OCI-LY7 (cell line): Measurements from ENCODE around the gene MYLIP. TPM values are rescaled to one million over a fixed set of nuclear protein-coding genes. Genes with fewer than 3 reads are reported as not detected.

Source experiments
- BruUV-seq: library from RNA; stranded (reverse); fragments of 400-500 nt; replicated peaks from 2 replicates; lab custom pipeline; 2021; lab: Mats Ljungman, UMichigan
- CTCF ChIA-PET: fragments of 300-600 bp; sonication (Branson Sonifier 250); formaldehyde crosslinking; loops from one replicate; lab custom pipeline; 2022; ENCODE audit warnings: antibody characterized with exemption; ENCODE audit not compliant: unreplicated experiment; lab: Charles Lee
- POLR2A ChIA-PET: fragments of 300-600 bp; sonication (Branson Sonifier 250); formaldehyde crosslinking; loops from one replicate; lab custom pipeline; 2022; ENCODE audit warnings: antibody characterized with exemption; lab: Charles Lee
- DNase-seq: peaks from one replicate; pipeline ENCODE4 v3.0.0-alpha.2; 2015; ENCODE audit warnings: low spot score
- H2AFZ ChIP-seq: fragments of 200-600 bp; sonication (generic), shearing (Covaris generic); 2 replicates; pipeline ENCODE4 v1.6.1; 2014; ENCODE audit warnings: mild to moderate bottlenecking, antibody characterized with exemption, low read length, moderate library complexity
- H3K27ac ChIP-seq: fragments of 200-600 bp; sonication (generic); 2 replicates; pipeline ENCODE4 v1.5.1; 2014; ENCODE audit warnings: mixed run types, low read depth, mild to moderate bottlenecking, moderate library complexity, low read length, inconsistent platforms; ENCODE audit not compliant: poor library complexity, severe bottlenecking
- H3K36me3 ChIP-seq: fragments of 200-600 bp; sonication (generic); 2 replicates; pipeline ENCODE4 v1.6.1; 2014; ENCODE audit warnings: mild to moderate bottlenecking, antibody characterized with exemption, low read length, moderate library complexity, mixed read lengths; ENCODE audit not compliant: insufficient read depth
- H3K4me1 ChIP-seq: fragments of 200-600 bp; sonication (generic); 2 replicates; pipeline ENCODE4 v1.5.1; 2014; ENCODE audit warnings: mild to moderate bottlenecking, low read length; ENCODE audit not compliant: insufficient read depth, poor library complexity, severe bottlenecking
- H3K4me2 ChIP-seq: fragments of 200-600 bp; sonication (generic); 2 replicates; pipeline ENCODE4 v1.6.1; 2014; ENCODE audit warnings: mild to moderate bottlenecking, low read length
- H3K4me3 ChIP-seq: fragments of 200-600 bp; sonication (generic); 2 replicates; pipeline ENCODE4 v1.5.1; 2014; ENCODE audit warnings: mild to moderate bottlenecking, low read depth, low read length; ENCODE audit not compliant: poor library complexity, severe bottlenecking
- H3K79me2 ChIP-seq: fragments of 200-600 bp; sonication (generic); 2 replicates; pipeline ENCODE4 v1.6.1; 2016; ENCODE audit warnings: low read depth, mild to moderate bottlenecking, low read length, moderate library complexity, mixed read lengths; ENCODE audit not compliant: insufficient read depth
- H3K9me2 ChIP-seq: fragments of 200-600 bp; sonication (generic); 2 replicates; pipeline ENCODE4 v1.6.1; 2016; ENCODE audit warnings: mild to moderate bottlenecking, low read length, mixed read lengths; ENCODE audit not compliant: insufficient read depth
- H3K9me3 ChIP-seq: fragments of 200-600 bp; sonication (generic); 2 replicates; pipeline ENCODE4 v1.6.1; 2014; ENCODE audit warnings: mild to moderate bottlenecking, mixed run types, low read length, mixed read lengths
- H4K20me1 ChIP-seq: fragments of 200-600 bp; sonication (generic); 2 replicates; pipeline ENCODE4 v1.6.1; 2014; ENCODE audit warnings: mild to moderate bottlenecking, antibody characterized with exemption, low read length, moderate library complexity, mixed read lengths; ENCODE audit not compliant: insufficient read depth
- EZH2phosphoT487 ChIP-seq: fragments of 200-600 bp; sonication (generic); IDR thresholded peaks from 2 replicates; pipeline ENCODE4 v1.6.1; 2018; ENCODE audit warnings: low read depth, borderline replicate concordance, mild to moderate bottlenecking, mixed run types, antibody characterized with exemption, low read length, moderate library complexity, mixed read lengths
- intact Hi-C: fragments of 100-400 bp; cut with micrococcal nuclease; formaldehyde crosslinking; loops from one replicate; pipeline ENCODE4 v1.10.0; 2022; ENCODE audit not compliant: unreplicated experiment
- microRNA-seq: library from miRNA; unstranded; fragments of <30 nt; microRNA quantifications from one replicate; pipeline ENCODE4 v1.2.0, GENCODE V29; 2022; ENCODE audit warnings: borderline replicate concordance
- small RNA-seq: library from RNA; depleted of rRNA; stranded (forward); fragments of <200 nt; gene quantifications from one replicate; pipeline ENCODE3, GENCODE V24; 2014
- total RNA-seq, 2 experiments: library from RNA; depleted of rRNA in 1 of 2; stranded (reverse); fragments of >200 nt in 1 of 2; shearing (Covaris generic) in 1 of 2; gene quantifications; 2 replicates each; pipeline ENCODE4 v1.2.3, GENCODE V29; 2014 to 2022
- TF ChIP-seq, protein P1 (sequence below): fragments of 200-600 bp; sonication (generic); conservative IDR thresholded peaks from 2 replicates; pipeline ENCODE4 v1.5.1; 2014; ENCODE audit warnings: mild to moderate bottlenecking, antibody characterized with exemption, low read length, moderate library complexity, mixed read lengths

Gene MYLIP
- total RNA-seq, 2 experiments from 2014 or later = 8.5 to 15.3 TPM

DNA sequence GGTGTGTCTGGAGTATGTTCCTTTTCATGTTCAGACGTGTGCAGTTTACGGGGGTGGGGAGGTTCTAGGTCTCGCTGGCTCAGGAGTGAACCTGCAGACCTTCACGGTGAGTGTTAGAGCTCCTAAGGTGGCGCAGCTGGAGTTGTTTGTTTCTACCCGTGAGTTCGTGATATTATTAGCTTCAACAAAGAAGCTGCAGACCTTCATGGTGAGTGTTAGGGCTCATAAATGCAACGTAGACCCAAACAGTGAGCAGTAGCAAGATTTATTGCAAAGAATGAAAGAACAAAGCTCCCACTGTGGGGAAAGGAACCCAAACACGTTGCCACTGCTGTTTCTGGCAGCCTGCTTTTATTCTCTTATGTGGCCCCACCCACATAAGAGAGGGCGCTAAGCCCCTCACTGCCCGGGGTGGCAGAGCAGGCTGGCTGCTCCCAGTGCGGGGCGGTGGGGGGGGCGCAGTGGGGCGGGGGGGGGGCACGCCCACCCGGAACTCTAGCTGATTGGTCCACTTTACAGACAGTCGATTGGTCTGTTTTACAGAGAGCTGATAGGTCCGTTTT lies 68.2 kb downstream of the MYLIP start:
- no peak overlapping the region for H3K27ac ChIP-seq
- H3K4me1 ChIP-seq = no peaks in the 10 kb centered on the region
- POLR2A ChIA-PET = interaction anchor here (0.7 kb wide), 2 partner anchors 64 to 114 kb away, joined by 3 to 4 read pairs; no protein-coding TSS in a partner anchor
- intact Hi-C loops = no loop called here
- H3K36me3 ChIP-seq = no peaks in the 10 kb centered on the region
- no peak overlapping the region for H3K4me3 ChIP-seq
- H2AFZ ChIP-seq = no peak overlapping the region
- H3K9me2 ChIP-seq = no peaks in the 10 kb centered on the region
- H4K20me1 ChIP-seq = no peaks in the 10 kb centered on the region
- H3K79me2 ChIP-seq = no peaks in the 10 kb centered on the region
- no peaks in the 10 kb centered on the region for H3K9me3 ChIP-seq
- DNase-seq = no peak
- CTCF ChIA-PET = no interaction called here
- no peak overlapping the region for H3K4me2 ChIP-seq
- TF ChIP-seq, protein P1, sequence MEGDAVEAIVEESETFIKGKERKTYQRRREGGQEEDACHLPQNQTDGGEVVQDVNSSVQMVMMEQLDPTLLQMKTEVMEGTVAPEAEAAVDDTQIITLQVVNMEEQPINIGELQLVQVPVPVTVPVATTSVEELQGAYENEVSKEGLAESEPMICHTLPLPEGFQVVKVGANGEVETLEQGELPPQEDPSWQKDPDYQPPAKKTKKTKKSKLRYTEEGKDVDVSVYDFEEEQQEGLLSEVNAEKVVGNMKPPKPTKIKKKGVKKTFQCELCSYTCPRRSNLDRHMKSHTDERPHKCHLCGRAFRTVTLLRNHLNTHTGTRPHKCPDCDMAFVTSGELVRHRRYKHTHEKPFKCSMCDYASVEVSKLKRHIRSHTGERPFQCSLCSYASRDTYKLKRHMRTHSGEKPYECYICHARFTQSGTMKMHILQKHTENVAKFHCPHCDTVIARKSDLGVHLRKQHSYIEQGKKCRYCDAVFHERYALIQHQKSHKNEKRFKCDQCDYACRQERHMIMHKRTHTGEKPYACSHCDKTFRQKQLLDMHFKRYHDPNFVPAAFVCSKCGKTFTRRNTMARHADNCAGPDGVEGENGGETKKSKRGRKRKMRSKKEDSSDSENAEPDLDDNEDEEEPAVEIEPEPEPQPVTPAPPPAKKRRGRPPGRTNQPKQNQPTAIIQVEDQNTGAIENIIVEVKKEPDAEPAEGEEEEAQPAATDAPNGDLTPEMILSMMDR = no peak
- TF ChIP-seq EZH2phosphoT487 = no peak
- no TSS peak for BruUV-seq

Small RNAs within 50 kb of the gene (microRNA-seq; reads per million reads assigned to microRNA genes)
- not detected for gene MIR4639

Small RNAs within 50 kb of the gene (small RNA-seq; reads per million reads assigned to genes)
- not detected for gene MIR4639

Other genes with a start within 250 kb of the MYLIP start
- not detected in 2 replicates for gene GMPR, start 109.5 kb downstream of the MYLIP start, total RNA-seq (2014; rRNA removed; shearing (Covaris generic))
- not detected in 2 replicates for gene GMPR, start 109.5 kb downstream of the MYLIP start, total RNA-seq (2022)